SJSA1 (cell line): ENCODE results near the gene FUT7. TPM values are rescaled to one million over a fixed set of nuclear protein-coding genes. Genes with fewer than 3 reads are reported as not detected.

Experiments
- DNase-seq, 2 experiments: peaks; one replicate each; pipeline ENCODE4 v3.0.0-alpha.2; 2015 to 2020; ENCODE audit warnings: low spot score in 2 of 2, low read depth in 1 of 2
- H3K27ac ChIP-seq: fragments of 250-450 bp; sonication (Bioruptor Pico); 2 replicates; pipeline ENCODE4 v1.5.1; 2020; ENCODE audit warnings: mild to moderate bottlenecking, moderate library complexity
- H3K27me3 ChIP-seq: fragments of 250-450 bp; sonication (Bioruptor Pico); replicated peaks from 2 replicates; pipeline ENCODE4 v1.5.1; 2020; ENCODE audit warnings: mild to moderate bottlenecking, moderate library complexity
- H3K36me3 ChIP-seq: fragments of 250-450 bp; sonication (Bioruptor Pico); 2 replicates; pipeline ENCODE4 v1.5.1; 2020; ENCODE audit warnings: mild to moderate bottlenecking
- H3K4me1 ChIP-seq: fragments of 250-450 bp; sonication (Bioruptor Pico); replicated peaks from 2 replicates; pipeline ENCODE4 v1.6.1; 2021; ENCODE audit warnings: mild to moderate bottlenecking
- H3K4me3 ChIP-seq: fragments of 250-450 bp; sonication (Bioruptor Pico); 2 replicates; pipeline ENCODE4 v1.5.1; 2020; ENCODE audit warnings: mild to moderate bottlenecking
- H3K9me3 ChIP-seq: fragments of 250-450 bp; sonication (Bioruptor Pico); replicated peaks from 2 replicates; pipeline ENCODE4 v1.5.1; 2020; ENCODE audit warnings: mild to moderate bottlenecking
- total RNA-seq: library from RNA; depleted of rRNA; stranded (reverse); fragments of >200 nt; shearing (Covaris generic); gene quantifications from 2 replicates; pipeline ENCODE4 v1.2.3, GENCODE V29; 2014; rRNA removed

Gene FUT7
- total RNA-seq = not detected in 2 replicates

GRCh38 chr9:137031904-137032640 lies at the start of gene FUT7:
Gene FUT7, minus strand, starts transcription at chr9:137032088. Its CDS starts 97 bp downstream, at chr9:137031991.
- Histone ChIP-seq H3K27ac (no peak within 1 kb of the TSS), H3K27me3 (peaks cover 18% of the 10 kb centered on the region), H3K36me3 (no peaks in the 10 kb centered on the region), H3K4me3 (no peak within 1 kb of the TSS), H3K4me1 (peaks cover 14% of the 10 kb centered on the region), H3K9me3 (no peaks in the 10 kb centered on the region)
- no peak for DNase-seq

- H3K27me3 ChIP-seq = no peaks in the 10 kb centered on the region
- H3K4me1 ChIP-seq = peaks cover 39% of the 10 kb centered on the region
- H3K9me3 ChIP-seq = no peaks in the 10 kb centered on the region
- H3K27ac ChIP-seq = no peak overlapping the region
- H3K36me3 ChIP-seq = peaks cover 22% of the 10 kb centered on the region
- no peak for DNase-seq
- no peak overlapping the region for H3K4me3 ChIP-seq
These were observed 48.6 kb upstream of the FUT7 start for GRCh38 chr9:137080260-137081122.

GRCh38 chr9:137079401-137079787 lies 47.5 kb upstream of the FUT7 start:
- no peaks in the 10 kb centered on the region for H3K9me3 ChIP-seq
- H3K27ac ChIP-seq = no peak overlapping the region
- peaks cover 41% of the 10 kb centered on the region for H3K4me1 ChIP-seq
- peaks cover 22% of the 10 kb centered on the region for H3K36me3 ChIP-seq
- no peak for DNase-seq
- no peak overlapping the region for H3K4me3 ChIP-seq
- no peaks in the 10 kb centered on the region for H3K27me3 ChIP-seq

- H3K4me3 ChIP-seq = no peak overlapping the region
- DNase-seq = no peak
- peaks cover 35% of the 10 kb centered on the region for H3K4me1 ChIP-seq
- peaks cover 22% of the 10 kb centered on the region for H3K36me3 ChIP-seq
- H3K27ac ChIP-seq = no peak overlapping the region
- no peaks in the 10 kb centered on the region for H3K9me3 ChIP-seq
- H3K27me3 ChIP-seq = no peaks in the 10 kb centered on the region
These were observed 47.0 kb upstream of the FUT7 start for GRCh38 chr9:137078701-137079400.

GRCh38 chr9:137077758-137078693 lies 46.1 kb upstream of the FUT7 start:
- peak overlapping the region; percentile 54 for H3K4me3 ChIP-seq
- no peaks in the 10 kb centered on the region for H3K27me3 ChIP-seq
- H3K27ac ChIP-seq = no peak overlapping the region
- no peak for DNase-seq
- peaks cover 20% of the 10 kb centered on the region for H3K36me3 ChIP-seq
- H3K4me1 ChIP-seq = peaks cover 27% of the 10 kb centered on the region
- no peaks in the 10 kb centered on the region for H3K9me3 ChIP-seq

- Histone ChIP-seq H3K27me3 (no peaks in the 10 kb centered on the region), H3K9me3 (no peaks in the 10 kb centered on the region), H3K4me3 (peak within 1 kb of the TSS; percentile 54), H3K4me1 (peaks cover 21% of the 10 kb centered on the region), H3K27ac (no peak within 1 kb of the TSS), H3K36me3 (peaks cover 12% of the 10 kb centered on the region; the same call in 1 of the 2 replicates)
- peak in 1 of 2 experiments; percentile 67 for DNase-seq
These were observed 45.3 kb upstream of the FUT7 start, which contains the start of gene UAP1L1 for GRCh38 chr9:137077010-137077747. Gene UAP1L1, plus strand, starts transcription at chr9:137077517. Its CDS starts 16 bp downstream, at chr9:137077533.

GRCh38 chr9:137076636-137077009 lies 44.7 kb upstream of the FUT7 start:
- peaks cover 10% of the 10 kb centered on the region; the same call in 1 of the 2 replicates for H3K36me3 ChIP-seq
- no peaks in the 10 kb centered on the region for H3K9me3 ChIP-seq
- H3K27ac ChIP-seq = no peak overlapping the region
- no peaks in the 10 kb centered on the region for H3K27me3 ChIP-seq
- DNase-seq = no peak
- H3K4me3 ChIP-seq = peak overlapping the region; percentile 54
- H3K4me1 ChIP-seq = peaks cover 21% of the 10 kb centered on the region

GRCh38 chr9:137075275-137075775 lies 43.4 kb upstream of the FUT7 start:
- Histone ChIP-seq H3K4me3 (no peak overlapping the region), H3K27me3 (no peaks in the 10 kb centered on the region), H3K4me1 (peaks cover 31% of the 10 kb centered on the region), H3K9me3 (no peaks in the 10 kb centered on the region), H3K36me3 (peaks cover 4% of the 10 kb centered on the region), H3K27ac (no peak overlapping the region)
- DNase-seq = no peak

- H3K4me3 ChIP-seq = no peak overlapping the region
- no peaks in the 10 kb centered on the region for H3K27me3 ChIP-seq
- 0 out of 2 replicates have a peak, but pooled peaks cover 3% of the 10 kb centered on the region for H3K9me3 ChIP-seq
- peaks cover 7% of the 10 kb centered on the region for H3K36me3 ChIP-seq
- no peak for DNase-seq
- no peak overlapping the region for H3K27ac ChIP-seq
- H3K4me1 ChIP-seq = peaks cover 36% of the 10 kb centered on the region
These were observed 42.9 kb upstream of the FUT7 start for GRCh38 chr9:137074657-137075274.

- H3K27me3 ChIP-seq = no peaks in the 10 kb centered on the region
- H3K4me3 ChIP-seq = no peak overlapping the region
- DNase-seq = no peak
- no peak overlapping the region for H3K27ac ChIP-seq
- peaks cover 44% of the 10 kb centered on the region for H3K4me1 ChIP-seq
- peaks cover 7% of the 10 kb centered on the region for H3K36me3 ChIP-seq
- H3K9me3 ChIP-seq = 0 out of 2 replicates have a peak, but pooled peaks cover 3% of the 10 kb centered on the region
These were observed 42.1 kb upstream of the FUT7 start for GRCh38 chr9:137073992-137074399.

- DNase-seq = no peak
- Histone ChIP-seq H3K4me3 (peak overlapping the region; percentile 70; the same call in 1 of the 2 replicates), H3K4me1 (peaks cover 34% of the 10 kb centered on the region), H3K27ac (no peak overlapping the region), H3K27me3 (no peaks in the 10 kb centered on the region), H3K9me3 (0 out of 2 replicates have a peak, but pooled peaks cover 3% of the 10 kb centered on the region), H3K36me3 (peaks cover 7% of the 10 kb centered on the region; the same call in 1 of the 2 replicates)
These were observed 39.4 kb upstream of the FUT7 start for GRCh38 chr9:137071282-137071681.
